GM23338 (cell line): ENCODE data around the gene NOD1.

Experiments used
- CREB1 ChIP-seq: fragments of 250-450 bp; sonication (Bioruptor Pico); IDR thresholded peaks from 2 replicates; pipeline ENCODE4 v1.5.0; 2020; ENCODE audit warnings: low read depth, mild to moderate bottlenecking, moderate library complexity
- EZH2 ChIP-seq: fragments of 200-600 bp; sonication (generic); IDR thresholded peaks from one replicate; pipeline ENCODE4 v1.8.0; 2017; ENCODE audit warnings: antibody characterized with exemption, mild to moderate bottlenecking, low read depth; ENCODE audit not compliant: unreplicated experiment

DNA sequence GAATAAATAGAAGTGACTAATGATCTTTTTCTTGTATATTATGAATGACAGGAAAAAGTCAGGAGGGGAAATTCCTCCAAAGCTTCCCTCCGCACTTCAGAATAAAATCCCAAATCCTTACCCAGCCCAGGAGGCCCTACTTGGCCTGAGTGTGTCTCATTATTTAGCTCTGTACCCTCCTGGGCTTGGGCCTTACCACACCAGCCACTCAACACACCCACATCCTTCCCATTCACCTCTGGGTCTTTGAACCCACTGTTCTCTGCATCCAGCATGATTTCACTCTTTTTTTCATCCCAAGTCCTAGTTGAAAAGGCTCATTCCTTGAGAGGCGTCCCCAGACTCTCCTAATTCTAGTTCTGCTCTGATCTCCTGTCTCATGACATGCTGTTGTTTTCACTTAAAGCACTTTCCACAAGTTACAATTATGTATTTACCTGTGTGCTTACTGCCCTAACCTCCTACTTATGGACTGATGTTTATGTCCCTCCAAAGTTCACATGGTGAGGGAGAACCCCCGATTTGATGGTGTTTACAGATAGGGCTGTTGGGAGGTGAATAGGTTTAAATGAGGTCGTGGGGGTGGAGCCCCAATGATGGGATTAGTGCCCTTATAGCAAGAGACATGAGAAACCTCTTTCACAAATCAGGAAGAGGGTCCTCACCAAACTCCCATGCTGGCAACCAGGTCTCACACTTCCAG lies 6.4 kb downstream of the NOD1 start:
- TF ChIP-seq EZH2 = no peak
- TF ChIP-seq CREB1 (CRISPR knock-in tag) = no peak
